GM06990 (cell line): ENCODE data around the gene FAR2.

Source experiments
- DNase-seq: peaks from one replicate; pipeline ENCODE4 v3.0.0-alpha.2; 2011; ENCODE audit not compliant: insufficient read length; ENCODE audit errors: extremely low read depth
- H3K27me3 ChIP-seq: replicated peaks from 2 replicates; pipeline ENCODE4 v1.6.0; 2011; ENCODE audit warnings: low read length; ENCODE audit not compliant: control insufficient read depth, insufficient read depth
- H3K36me3 ChIP-seq: 2 replicates; pipeline ENCODE4 v1.5.1; 2011; ENCODE audit warnings: low read length; ENCODE audit not compliant: control insufficient read depth, insufficient read depth
- H3K4me3 ChIP-seq: replicated peaks from 2 replicates; pipeline ENCODE4 v1.5.1; 2011; ENCODE audit warnings: low read depth, mild to moderate bottlenecking, control low read depth, low read length
- TF ChIP-seq, protein P1 (sequence below): IDR thresholded peaks from 2 replicates; pipeline ENCODE4 v1.5.1; 2011; ENCODE audit warnings: low read length, control low read depth, mild to moderate bottlenecking, inconsistent platforms; ENCODE audit not compliant: insufficient read depth, poor library complexity, severe bottlenecking

FAR2 gene

DNA sequence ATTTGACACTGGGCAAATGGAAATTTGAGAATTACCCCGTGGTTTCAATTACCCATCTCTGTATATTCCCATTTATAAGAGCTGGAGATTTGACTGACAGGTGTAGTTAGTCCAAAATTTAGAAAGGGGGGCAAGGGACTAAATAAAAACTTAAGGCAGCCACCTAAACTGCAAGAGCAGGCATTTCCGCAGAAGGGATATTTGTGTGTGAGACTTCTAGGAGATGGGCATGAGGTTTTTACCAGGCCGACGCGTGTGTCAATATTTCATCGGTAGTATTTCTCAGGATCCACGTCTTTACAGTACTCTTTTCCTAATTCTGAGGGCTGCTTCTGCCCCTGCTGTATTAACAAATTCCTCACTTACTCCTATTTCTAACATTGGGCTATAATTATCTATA is 1.4 kb downstream of the FAR2 start:
- no peak for DNase-seq
- Histone ChIP-seq H3K4me3 (no peak overlapping the region), H3K36me3 (no peaks in the 10 kb centered on the region), H3K27me3 (no peaks in the 10 kb centered on the region)
- TF ChIP-seq, protein P1, sequence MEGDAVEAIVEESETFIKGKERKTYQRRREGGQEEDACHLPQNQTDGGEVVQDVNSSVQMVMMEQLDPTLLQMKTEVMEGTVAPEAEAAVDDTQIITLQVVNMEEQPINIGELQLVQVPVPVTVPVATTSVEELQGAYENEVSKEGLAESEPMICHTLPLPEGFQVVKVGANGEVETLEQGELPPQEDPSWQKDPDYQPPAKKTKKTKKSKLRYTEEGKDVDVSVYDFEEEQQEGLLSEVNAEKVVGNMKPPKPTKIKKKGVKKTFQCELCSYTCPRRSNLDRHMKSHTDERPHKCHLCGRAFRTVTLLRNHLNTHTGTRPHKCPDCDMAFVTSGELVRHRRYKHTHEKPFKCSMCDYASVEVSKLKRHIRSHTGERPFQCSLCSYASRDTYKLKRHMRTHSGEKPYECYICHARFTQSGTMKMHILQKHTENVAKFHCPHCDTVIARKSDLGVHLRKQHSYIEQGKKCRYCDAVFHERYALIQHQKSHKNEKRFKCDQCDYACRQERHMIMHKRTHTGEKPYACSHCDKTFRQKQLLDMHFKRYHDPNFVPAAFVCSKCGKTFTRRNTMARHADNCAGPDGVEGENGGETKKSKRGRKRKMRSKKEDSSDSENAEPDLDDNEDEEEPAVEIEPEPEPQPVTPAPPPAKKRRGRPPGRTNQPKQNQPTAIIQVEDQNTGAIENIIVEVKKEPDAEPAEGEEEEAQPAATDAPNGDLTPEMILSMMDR = no peak

DNA sequence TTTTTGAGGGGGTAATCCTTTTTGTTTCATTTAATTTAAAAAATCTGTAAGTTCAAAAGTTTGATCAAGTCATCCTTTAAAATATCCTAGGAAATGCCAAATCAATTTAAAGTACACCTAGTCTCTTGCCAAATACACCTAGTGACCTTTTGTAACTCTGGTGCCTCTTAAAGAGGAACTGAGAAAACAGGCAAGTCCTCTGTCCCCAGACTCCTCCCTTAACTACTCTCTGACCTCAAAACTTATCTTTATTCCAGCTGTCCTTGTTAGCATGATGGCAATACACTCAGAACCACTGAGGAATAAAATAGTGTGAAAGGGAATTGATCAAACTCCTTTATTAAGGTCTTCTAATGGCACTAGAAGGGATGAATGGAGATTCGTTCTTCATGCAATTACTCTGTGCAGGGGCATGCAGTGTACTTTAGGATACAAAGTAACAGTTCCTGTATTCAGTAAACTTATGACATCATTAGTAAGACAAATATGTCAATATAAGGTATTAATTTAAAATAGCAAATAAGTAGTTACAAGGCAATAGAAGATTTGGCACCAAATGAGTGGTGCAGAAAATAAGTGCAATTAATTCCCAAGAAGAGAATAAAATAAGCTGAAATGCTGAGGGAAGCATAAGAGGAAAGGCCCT is 3.3 kb downstream of the FAR2 start:
- H3K4me3 ChIP-seq = no peak overlapping the region
- no peaks in the 10 kb centered on the region for H3K36me3 ChIP-seq
- peak; percentile 10 for DNase-seq
- TF ChIP-seq, protein P1 = no peak
- H3K27me3 ChIP-seq = no peaks in the 10 kb centered on the region

DNA sequence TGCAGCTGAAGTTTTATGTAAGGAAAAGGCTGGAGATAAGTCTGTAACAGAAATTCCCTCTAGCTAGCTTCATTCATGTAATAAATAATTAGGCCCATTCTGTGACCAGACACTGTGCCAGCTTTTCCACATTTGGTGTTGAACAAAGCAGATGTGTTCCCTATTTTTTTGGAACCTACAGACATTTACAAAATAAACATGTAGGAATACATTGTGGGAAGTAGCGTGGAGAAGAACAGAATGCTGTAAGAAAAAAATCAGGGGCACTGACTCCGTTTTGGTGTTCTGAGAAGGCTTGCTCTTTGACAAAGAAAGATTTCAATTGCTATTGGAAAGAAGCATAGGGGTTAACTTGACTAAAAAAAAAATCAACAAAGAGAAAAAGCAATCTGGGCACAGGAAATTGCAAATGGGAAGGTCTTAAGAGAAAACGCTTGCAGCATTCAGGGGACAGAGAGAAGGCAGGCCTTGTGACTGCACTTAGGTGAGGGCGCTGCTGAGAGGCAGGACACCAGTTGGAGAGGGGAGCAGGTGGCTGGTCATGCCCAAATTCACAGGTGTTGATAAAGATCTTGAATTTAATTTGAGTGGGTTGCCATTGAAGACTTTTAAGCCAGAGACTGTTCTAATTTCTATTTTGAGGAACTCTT is 4.0 kb downstream of the FAR2 start:
- TF ChIP-seq, protein P1 = peak; percentile 14
- Histone ChIP-seq H3K27me3 (no peaks in the 10 kb centered on the region), H3K4me3 (no peak overlapping the region), H3K36me3 (no peaks in the 10 kb centered on the region)
- DNase-seq = no peak

DNA sequence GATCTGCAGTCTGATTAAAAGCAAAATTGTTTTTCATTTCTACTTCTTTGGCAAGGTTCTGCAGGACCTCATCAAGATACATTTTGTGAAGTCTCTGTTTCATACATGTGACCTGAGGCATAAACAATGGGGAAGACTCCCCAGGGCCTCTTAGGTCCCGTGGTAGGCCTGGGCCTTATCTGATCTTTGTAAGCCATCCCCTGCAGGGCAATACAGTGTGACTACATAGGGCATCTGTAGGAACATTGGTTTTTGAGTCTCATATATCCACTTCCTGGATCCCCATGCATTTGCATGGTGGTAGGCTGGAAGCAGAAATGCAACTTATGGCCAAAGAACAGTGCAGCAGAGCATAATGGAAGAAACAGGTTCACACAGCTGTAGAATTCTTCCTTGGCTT is 6.0 kb downstream of the FAR2 start:
- H3K4me3 ChIP-seq = no peak overlapping the region
- H3K27me3 ChIP-seq = no peaks in the 10 kb centered on the region
- no peaks in the 10 kb centered on the region for H3K36me3 ChIP-seq
- DNase-seq = no peak
- TF ChIP-seq, protein P1 = no peak

DNA sequence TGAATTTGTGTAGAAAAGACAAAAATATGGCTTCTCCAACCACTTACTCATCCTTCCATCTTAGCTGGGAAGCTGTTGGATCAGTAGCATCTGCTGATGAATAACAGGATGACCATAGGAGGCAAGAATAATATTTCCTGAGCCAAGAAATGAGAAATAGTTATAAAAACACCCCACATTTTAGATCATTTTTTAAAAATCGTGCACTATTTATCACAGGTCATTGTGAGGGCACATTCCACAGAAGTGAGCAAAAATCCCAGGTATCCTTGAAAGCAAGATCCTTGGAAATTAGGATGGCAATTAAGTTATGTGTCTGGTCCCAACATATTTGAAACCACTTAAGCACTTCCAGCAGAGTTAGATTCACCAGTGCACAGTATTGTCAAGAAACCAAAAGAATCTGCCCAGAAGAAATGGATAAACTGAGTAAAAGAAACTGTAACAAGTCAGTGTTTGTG is 8.4 kb downstream of the FAR2 start:
- TF ChIP-seq, protein P1 = no peak
- Histone ChIP-seq H3K36me3 (no peaks in the 10 kb centered on the region), H3K27me3 (no peaks in the 10 kb centered on the region), H3K4me3 (no peak overlapping the region)
- no peak for DNase-seq
